Right lobe of liver (tissue), 4 donors: ENCODE results near the gene TK2.

ENCODE experiments used
- CTCF ChIP-seq, 4 donors: fragments of 200-600 bp in 3 of 4; fragments of 450-650 bp in 1 of 4; IDR thresholded peaks; one replicate each; pipeline versions ENCODE4 v1.5.1 to v1.8.0; 2016 to 2022; ENCODE audit warnings: antibody characterized with exemption in 4 of 4, mild to moderate bottlenecking in 2 of 4
- POLR2A ChIP-seq: fragments of 450-650 bp; IDR thresholded peaks from one replicate; pipeline ENCODE4 v1.6.1; 2017; ENCODE audit warnings: antibody characterized with exemption, mild to moderate bottlenecking
- donor health status: DM: no; HTN: no; CAD: no.
- donor health status: DM: no; HTN: no; CAD: no.
- donor health status: DM: no; HTN: yes; CAD: no.

- TF ChIP-seq CTCF (IDR thresholded peaks at IDR 0.05) (no peak), POLR2A (no peak)
Measured at GRCh38 chr16:66471716-66472393, 78.1 kb downstream of the TK2 start.
